Gastroesophageal sphincter (tissue), 3 donors: Measurements from ENCODE around the gene ATP23.

Experiments
- EP300 ChIP-seq: sonication (generic); formaldehyde crosslinking; IDR thresholded peaks from one replicate; pipeline ENCODE4 v1.6.1; 2017; ENCODE audit warnings: antibody characterized with exemption, mild to moderate bottlenecking
- POLR2A ChIP-seq, 2 donors: fragments of 450-650 bp; IDR thresholded peaks; one replicate each; pipeline ENCODE4 v1.6.1; 2017; ENCODE audit warnings: antibody characterized with exemption in 2 of 2, mild to moderate bottlenecking in 2 of 2, moderate library complexity in 1 of 2
- POLR2AphosphoS5 ChIP-seq: sonication (generic); formaldehyde crosslinking; IDR thresholded peaks from one replicate; pipeline ENCODE4 v1.6.1; 2017; ENCODE audit warnings: antibody characterized with exemption
- TF ChIP-seq, protein P1 (sequence below), 4 experiments: fragments of 200-600 bp in 2 of 4; fragments of 450-650 bp in 2 of 4; sonication (generic) in 1 of 4; IDR thresholded peaks; one replicate each; pipeline ENCODE4 v1.5.1; 2017 to 2019; ENCODE audit warnings: antibody characterized with exemption in 4 of 4, mild to moderate bottlenecking in 2 of 4, moderate library complexity in 2 of 4

DNA sequence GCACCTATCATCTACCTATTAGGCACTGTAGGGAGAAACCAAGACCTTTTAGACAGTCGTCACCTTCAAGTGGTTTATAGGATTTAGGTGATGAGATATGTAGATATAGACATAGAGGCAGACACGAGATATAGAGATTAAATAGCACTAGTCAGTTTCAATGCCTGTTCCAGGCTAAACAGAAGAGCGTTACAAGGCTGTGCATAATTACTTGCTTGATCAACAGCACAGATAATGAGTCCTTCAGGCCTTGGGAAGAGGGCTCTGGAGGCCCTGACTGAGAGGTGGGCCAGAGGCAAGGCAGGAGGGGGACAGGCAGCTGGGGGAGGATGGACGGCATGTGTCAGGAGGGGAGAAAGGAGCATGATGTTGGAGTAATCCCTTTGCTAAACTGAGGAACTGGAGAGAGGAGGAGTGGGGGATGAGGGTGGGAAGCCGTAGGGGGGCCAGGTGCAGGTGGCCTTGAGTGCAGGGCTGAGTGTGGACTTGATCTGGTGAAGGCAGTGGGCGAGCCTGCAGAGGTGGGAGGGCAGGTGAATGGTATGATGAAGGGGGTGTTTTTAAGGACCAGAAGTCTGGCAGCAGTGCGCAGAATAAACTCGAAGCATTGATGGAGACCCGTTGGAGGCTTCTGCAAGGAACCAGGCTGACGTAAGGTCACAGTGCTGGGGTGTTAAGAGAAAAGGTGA lies 43.9 kb upstream of the ATP23 start:
- TF ChIP-seq, protein P1, sequence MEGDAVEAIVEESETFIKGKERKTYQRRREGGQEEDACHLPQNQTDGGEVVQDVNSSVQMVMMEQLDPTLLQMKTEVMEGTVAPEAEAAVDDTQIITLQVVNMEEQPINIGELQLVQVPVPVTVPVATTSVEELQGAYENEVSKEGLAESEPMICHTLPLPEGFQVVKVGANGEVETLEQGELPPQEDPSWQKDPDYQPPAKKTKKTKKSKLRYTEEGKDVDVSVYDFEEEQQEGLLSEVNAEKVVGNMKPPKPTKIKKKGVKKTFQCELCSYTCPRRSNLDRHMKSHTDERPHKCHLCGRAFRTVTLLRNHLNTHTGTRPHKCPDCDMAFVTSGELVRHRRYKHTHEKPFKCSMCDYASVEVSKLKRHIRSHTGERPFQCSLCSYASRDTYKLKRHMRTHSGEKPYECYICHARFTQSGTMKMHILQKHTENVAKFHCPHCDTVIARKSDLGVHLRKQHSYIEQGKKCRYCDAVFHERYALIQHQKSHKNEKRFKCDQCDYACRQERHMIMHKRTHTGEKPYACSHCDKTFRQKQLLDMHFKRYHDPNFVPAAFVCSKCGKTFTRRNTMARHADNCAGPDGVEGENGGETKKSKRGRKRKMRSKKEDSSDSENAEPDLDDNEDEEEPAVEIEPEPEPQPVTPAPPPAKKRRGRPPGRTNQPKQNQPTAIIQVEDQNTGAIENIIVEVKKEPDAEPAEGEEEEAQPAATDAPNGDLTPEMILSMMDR (IDR thresholded peaks at IDR 0.05), result no peak
- TF ChIP-seq POLR2A (IDR thresholded peaks at IDR 0.05) (no peak), EP300 (no peak), POLR2AphosphoS5 (no peak)
